PC-9 (cell line): ENCODE results near the gene DESI1. TPM values are rescaled to one million over a fixed set of nuclear protein-coding genes. Genes with fewer than 3 reads are reported as not detected.
"Not testable (repeated sequence)": the region's sequence is repeated elsewhere in the genome, so short reads cannot be mapped to it uniquely, and the experiment has no call there.

Source experiments
- BruUV-seq: library from RNA; stranded (reverse); fragments of 400-500 nt; replicated peaks from 2 replicates; lab custom pipeline; 2021; lab: Mats Ljungman, UMichigan
- CTCF ChIA-PET: fragments of 300-600 bp; sonication (Branson Sonifier 250); formaldehyde crosslinking; loops from one replicate; lab custom pipeline; 2022; ENCODE audit warnings: antibody characterized with exemption; lab: Charles Lee
- POLR2A ChIA-PET: fragments of 300-600 bp; sonication (Branson Sonifier 250); formaldehyde crosslinking; loops from one replicate; lab custom pipeline; 2022; ENCODE audit warnings: antibody characterized with exemption; ENCODE audit not compliant: unreplicated experiment; lab: Charles Lee
- DNase-seq, 2 experiments: peaks; one replicate each; pipeline versions ENCODE4 v3.0.0 to v3.0.0-alpha.2; 2015 to 2022; ENCODE audit warnings: mixed read lengths in 1 of 2
- H2AFZ ChIP-seq: fragments of 200-600 bp; sonication (generic); 2 replicates; pipeline ENCODE4 v1.8.1; 2017; ENCODE audit warnings: antibody characterized with exemption
- H3F3A ChIP-seq: fragments of 200-600 bp; sonication (generic); 2 replicates; pipeline ENCODE4 v1.8.1; 2017; ENCODE audit warnings: antibody characterized with exemption, mild to moderate bottlenecking, low read depth; ENCODE audit not compliant: insufficient read depth
- H3K27ac ChIP-seq: fragments of 200-600 bp; sonication (generic); 2 replicates; pipeline ENCODE4 v1.6.1; 2016; ENCODE audit warnings: mixed run types
- H3K27me3 ChIP-seq: fragments of 200-600 bp; sonication (generic); 2 replicates; pipeline ENCODE4 v1.6.1; 2016; ENCODE audit warnings: low read depth, mixed run types; ENCODE audit not compliant: insufficient read depth
- H3K36me3 ChIP-seq: fragments of 200-600 bp; sonication (generic); 2 replicates; pipeline ENCODE4 v1.6.1; 2016; ENCODE audit warnings: low read depth, mixed run types
- H3K4me1 ChIP-seq: fragments of 200-600 bp; sonication (generic); replicated peaks from 2 replicates; pipeline ENCODE4 v1.6.1; 2016; ENCODE audit warnings: mixed run types; ENCODE audit not compliant: insufficient read depth
- H3K4me2 ChIP-seq: fragments of 200-600 bp; sonication (generic); 2 replicates; pipeline ENCODE4 v1.6.1; 2017; ENCODE audit warnings: mixed run types
- H3K4me3 ChIP-seq: fragments of 200-600 bp; sonication (generic); 2 replicates; pipeline ENCODE4 v1.6.1; 2016; ENCODE audit warnings: mixed run types
- H3K79me2 ChIP-seq: fragments of 200-600 bp; sonication (generic); 2 replicates; pipeline ENCODE4 v1.6.1; 2017; ENCODE audit warnings: low read depth, mixed run types
- H3K9me2 ChIP-seq: fragments of 200-600 bp; sonication (generic); 2 replicates; pipeline ENCODE4 v1.8.1; 2017; ENCODE audit warnings: mild to moderate bottlenecking; ENCODE audit not compliant: insufficient read depth
- H3K9me3 ChIP-seq: fragments of 200-600 bp; sonication (generic); 2 replicates; pipeline ENCODE4 v1.8.1; 2016; ENCODE audit warnings: low read depth; ENCODE audit not compliant: insufficient read depth
- H4K20me1 ChIP-seq: fragments of 200-600 bp; sonication (generic); 2 replicates; pipeline ENCODE4 v1.8.1; 2017; ENCODE audit not compliant: insufficient read depth
- EZH2 ChIP-seq: fragments of 200-600 bp; sonication (generic); IDR thresholded peaks from 2 replicates; pipeline ENCODE4 v1.8.0; 2017; ENCODE audit warnings: antibody characterized with exemption, low read depth
- intact Hi-C: fragments of 100-400 bp; cut with micrococcal nuclease; formaldehyde crosslinking; loops from one replicate; pipeline ENCODE4 v1.10.0; 2022; ENCODE audit not compliant: unreplicated experiment
- total RNA-seq: library from RNA; stranded (reverse); gene quantifications from 2 replicates; pipeline ENCODE4 v1.2.3, GENCODE V29; 2021
- TF ChIP-seq, protein P1 (sequence below): fragments of 200-600 bp; sonication (generic); conservative IDR thresholded peaks from 2 replicates; pipeline ENCODE4 v1.6.1; 2017; ENCODE audit warnings: mixed run types, antibody characterized with exemption, mild to moderate bottlenecking, moderate library complexity

DESI1 gene
- total RNA-seq, 1 experiment from 2014 or later = 52.7 TPM

DNA sequence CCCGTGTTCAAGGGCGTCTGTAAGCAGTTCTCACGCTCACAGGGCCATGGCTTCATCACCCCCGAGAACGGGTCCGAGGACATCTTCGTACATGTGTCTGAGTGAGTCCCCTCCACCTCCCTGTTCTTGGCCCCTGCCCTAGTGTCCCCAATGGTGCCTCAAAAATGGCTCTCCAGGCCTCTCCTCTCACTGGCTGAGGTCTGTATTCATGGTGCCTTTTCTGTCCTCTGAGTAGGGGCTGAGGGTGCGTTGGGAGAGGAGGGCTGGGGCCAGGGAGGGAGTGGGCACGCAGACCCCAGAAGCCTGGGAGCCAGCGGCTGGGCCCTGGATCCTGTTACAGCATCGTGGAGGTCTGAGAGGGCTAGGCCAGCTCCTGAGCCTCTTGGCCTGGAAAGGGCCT, 47.2 kb downstream of the DESI1 start:
- intact Hi-C loops = no loop called here
- H3K4me1 ChIP-seq = no peaks in the 10 kb centered on the region
- no peak for DNase-seq
- H3K36me3 ChIP-seq = no peaks in the 10 kb centered on the region
- H3K9me3 ChIP-seq = no peaks in the 10 kb centered on the region
- no peaks in the 10 kb centered on the region for H3K79me2 ChIP-seq
- H3K4me3 ChIP-seq = no peak overlapping the region
- CTCF ChIA-PET = no interaction called here
- no peaks in the 10 kb centered on the region for H3K27me3 ChIP-seq
- no peaks in the 10 kb centered on the region for H4K20me1 ChIP-seq
- no peak overlapping the region for H3K4me2 ChIP-seq
- no peaks in the 10 kb centered on the region for H3K9me2 ChIP-seq
- H2AFZ ChIP-seq = no peak overlapping the region
- POLR2A ChIA-PET = no interaction called here
- no peaks in the 10 kb centered on the region for H3F3A ChIP-seq
- no peak overlapping the region for H3K27ac ChIP-seq
- TF ChIP-seq, protein P1, sequence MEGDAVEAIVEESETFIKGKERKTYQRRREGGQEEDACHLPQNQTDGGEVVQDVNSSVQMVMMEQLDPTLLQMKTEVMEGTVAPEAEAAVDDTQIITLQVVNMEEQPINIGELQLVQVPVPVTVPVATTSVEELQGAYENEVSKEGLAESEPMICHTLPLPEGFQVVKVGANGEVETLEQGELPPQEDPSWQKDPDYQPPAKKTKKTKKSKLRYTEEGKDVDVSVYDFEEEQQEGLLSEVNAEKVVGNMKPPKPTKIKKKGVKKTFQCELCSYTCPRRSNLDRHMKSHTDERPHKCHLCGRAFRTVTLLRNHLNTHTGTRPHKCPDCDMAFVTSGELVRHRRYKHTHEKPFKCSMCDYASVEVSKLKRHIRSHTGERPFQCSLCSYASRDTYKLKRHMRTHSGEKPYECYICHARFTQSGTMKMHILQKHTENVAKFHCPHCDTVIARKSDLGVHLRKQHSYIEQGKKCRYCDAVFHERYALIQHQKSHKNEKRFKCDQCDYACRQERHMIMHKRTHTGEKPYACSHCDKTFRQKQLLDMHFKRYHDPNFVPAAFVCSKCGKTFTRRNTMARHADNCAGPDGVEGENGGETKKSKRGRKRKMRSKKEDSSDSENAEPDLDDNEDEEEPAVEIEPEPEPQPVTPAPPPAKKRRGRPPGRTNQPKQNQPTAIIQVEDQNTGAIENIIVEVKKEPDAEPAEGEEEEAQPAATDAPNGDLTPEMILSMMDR = no peak
- no peak for TF ChIP-seq EZH2
- BruUV-seq = TSS peak; percentile 33

DNA sequence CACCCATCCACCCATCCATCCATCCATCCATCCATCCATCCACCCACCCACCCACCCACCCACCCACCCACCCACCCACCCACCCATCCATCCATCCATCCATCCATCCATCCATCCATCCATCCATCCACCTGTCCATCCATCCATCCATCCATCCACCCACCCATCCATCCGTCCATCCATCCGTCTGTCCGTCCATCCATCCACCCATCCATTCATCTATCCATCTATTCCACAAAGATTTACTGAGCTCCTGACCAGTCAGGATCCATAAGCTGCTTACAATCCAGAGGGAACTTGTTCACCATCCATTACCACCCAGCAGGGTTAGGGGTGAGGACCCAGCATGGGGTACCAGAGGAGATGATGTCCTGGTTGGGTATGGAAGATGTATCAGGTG, 48.5 kb downstream of the DESI1 start:
- H3K9me3 ChIP-seq = not testable (repeated sequence)

DNA sequence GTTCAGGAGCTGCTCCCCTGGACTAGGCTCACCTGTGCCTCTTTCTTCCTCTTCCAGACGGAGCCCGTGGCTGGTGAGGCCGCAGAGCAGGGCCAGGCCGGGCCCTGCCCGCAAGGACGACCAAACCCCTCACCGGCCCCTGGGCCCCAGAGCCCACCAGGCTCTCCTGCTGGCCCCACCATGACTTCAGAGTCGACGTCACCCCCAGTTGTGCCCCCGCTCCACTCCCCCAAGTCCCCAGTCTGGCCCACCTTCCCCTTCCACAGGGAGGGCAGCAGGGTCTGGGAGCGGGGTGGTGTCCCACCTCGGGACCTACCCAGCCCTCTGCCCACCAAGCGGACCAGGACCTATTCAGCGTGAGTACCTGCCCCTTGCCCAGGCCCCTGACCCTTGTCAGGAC, 49.1 kb downstream of the DESI1 start:
- no peak for TF ChIP-seq EZH2
- TF ChIP-seq, protein P1 = no peak
- H3K4me2 ChIP-seq = no peak overlapping the region
- H3K9me3 ChIP-seq = no peaks in the 10 kb centered on the region
- ChIA-PET CTCF (no interaction called here), POLR2A (interaction anchor here (0.6 kb wide), 1 partner anchor 17 kb away, joined by 3 read pairs; no protein-coding TSS in a partner anchor)
- no peaks in the 10 kb centered on the region for H3K27me3 ChIP-seq
- no peak for DNase-seq
- BruUV-seq = no TSS peak
- no peaks in the 10 kb centered on the region for H3K4me1 ChIP-seq
- no peak overlapping the region for H3K4me3 ChIP-seq
- H3K36me3 ChIP-seq = no peaks in the 10 kb centered on the region
- no peak overlapping the region for H3K27ac ChIP-seq
- no peaks in the 10 kb centered on the region for H4K20me1 ChIP-seq
- H2AFZ ChIP-seq = no peak overlapping the region
- H3K9me2 ChIP-seq = no peaks in the 10 kb centered on the region
- intact Hi-C loops = no loop called here
- peaks cover 9% of the 10 kb centered on the region; the same call in 1 of the 2 replicates for H3F3A ChIP-seq
- no peaks in the 10 kb centered on the region for H3K79me2 ChIP-seq

More for the DNA sequence above, 48.5 kb downstream of the DESI1 start:
- H3K36me3 ChIP-seq, H2AFZ ChIP-seq, H3K27me3 ChIP-seq, BruUV-seq, H3K27ac ChIP-seq, H3K79me2 ChIP-seq, POLR2A ChIA-PET, H3F3A ChIP-seq, H3K4me3 ChIP-seq, DNase-seq, H3K4me2 ChIP-seq, intact Hi-C loops, H3K4me1 ChIP-seq, CTCF ChIA-PET, H4K20me1 ChIP-seq, H3K9me2 ChIP-seq: not testable (repeated sequence)

DNA sequence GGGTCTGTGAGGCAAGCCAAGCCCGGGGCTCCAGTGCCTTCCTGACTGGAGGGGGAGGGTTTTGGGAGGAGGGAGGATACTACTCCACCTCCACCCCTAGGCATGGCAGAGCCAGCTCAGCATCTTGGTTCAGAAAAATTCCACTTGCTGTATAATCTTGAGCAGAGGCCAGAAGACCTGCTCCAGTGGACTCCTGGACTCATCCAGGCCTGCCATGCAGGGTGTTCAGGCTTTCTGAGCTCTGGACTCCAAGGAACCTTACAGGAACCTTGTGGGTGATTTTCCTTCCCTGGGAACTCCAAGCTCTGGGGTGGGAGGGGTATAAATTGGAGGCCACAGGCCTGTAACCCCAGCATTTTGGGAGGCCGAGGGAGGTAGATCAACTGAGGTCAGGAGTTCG, 50.6 kb downstream of the DESI1 start:
- H4K20me1 ChIP-seq = no peaks in the 10 kb centered on the region
- CTCF ChIA-PET = no interaction called here

More for the DNA sequence above, 50.6 kb downstream of the DESI1 start:
- no TSS peak for BruUV-seq
- H3K27ac ChIP-seq = no peak overlapping the region
- H3K9me3 ChIP-seq = no peaks in the 10 kb centered on the region
- DNase-seq = no peak
- POLR2A ChIA-PET = no interaction called here
- H3K36me3 ChIP-seq = no peaks in the 10 kb centered on the region
- peaks cover 10% of the 10 kb centered on the region for H3K4me1 ChIP-seq
- H3K79me2 ChIP-seq = no peaks in the 10 kb centered on the region
- no peaks in the 10 kb centered on the region for H3K9me2 ChIP-seq
- H3K27me3 ChIP-seq = no peaks in the 10 kb centered on the region
- H3K4me3 ChIP-seq = no peak overlapping the region
- no peak overlapping the region for H2AFZ ChIP-seq
- intact Hi-C loops = no loop called here
- H3F3A ChIP-seq = peaks cover 24% of the 10 kb centered on the region
- H3K4me2 ChIP-seq = no peak overlapping the region
- TF ChIP-seq, protein P1 = no peak
- no peak for TF ChIP-seq EZH2
